ENCODE data around the gene GAREM2. TPM values are rescaled to one million over a fixed set of nuclear protein-coding genes. Genes with fewer than 3 reads are reported as not detected.
A peak's percentile ranks its signal among the peaks of the same experiment; 100 is the strongest.

Gene GAREM2
- total RNA-seq, 1 donor from 2014 or later: 0.13 TPM

- no peak for DNase-seq (ENCODE audit: low read depth in 2 of 2)
These were observed 14.7 kb downstream of the GAREM2 start for GRCh38 chr2:26187537-26188104.

DNA sequence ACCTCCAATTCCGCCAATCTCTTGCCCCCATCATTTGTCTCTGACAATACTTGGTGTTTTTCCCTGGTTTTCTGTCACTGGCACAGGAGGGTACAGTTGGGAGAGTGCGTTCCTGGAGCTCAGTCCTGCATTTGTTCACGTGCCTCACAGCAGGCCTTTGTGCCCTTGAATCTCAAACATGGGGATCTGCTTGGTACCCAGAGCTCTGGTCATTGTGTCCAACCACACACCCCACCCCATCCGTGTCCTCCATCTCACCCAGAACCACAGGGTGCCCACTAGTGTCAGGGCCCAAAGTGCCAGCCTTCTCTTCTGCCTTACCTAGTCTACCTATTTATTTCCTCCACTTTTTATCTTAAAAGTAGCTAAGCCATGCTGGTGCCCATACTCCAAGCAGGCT, 16.2 kb downstream of the GAREM2 start:
- DNase-seq (ENCODE audit: low read depth in 2 of 2): no peak

GRCh38 chr2:26189751-26190150, 16.9 kb downstream of the GAREM2 start:
- DNase-seq (ENCODE audit: low read depth in 2 of 2): no peak

DNA sequence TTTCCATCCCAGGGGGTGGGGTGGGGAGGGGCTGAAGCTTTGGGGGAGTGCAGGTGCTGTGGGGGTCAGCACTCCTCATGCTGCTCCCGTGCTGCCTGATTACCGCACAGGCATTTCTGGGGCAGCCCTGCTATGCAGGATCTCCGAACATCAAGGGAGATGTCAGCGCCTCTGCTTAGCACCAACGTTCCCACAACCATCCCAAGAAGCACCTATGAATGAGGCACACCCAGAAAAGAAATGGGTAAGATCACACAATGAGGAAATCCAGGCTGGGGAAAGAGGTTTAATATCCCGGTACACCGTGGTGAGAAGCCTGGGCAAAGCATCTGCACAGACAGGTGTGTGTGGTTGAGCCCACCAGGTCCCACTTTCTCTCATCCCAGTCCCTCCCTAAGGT, 17.5 kb downstream of the GAREM2 start:
- DNase-seq (ENCODE audit: low read depth in 2 of 2): no peak

GRCh38 chr2:26191316-26192159, 18.6 kb downstream of the GAREM2 start:
- DNase-seq (ENCODE audit: low read depth in 2 of 2): no peak

- no peak for DNase-seq (ENCODE audit: low read depth in 2 of 2)
These were observed 20.8 kb downstream of the GAREM2 start for GRCh38 chr2:26193578-26194231.

- DNase-seq (ENCODE audit: low read depth in 2 of 2): no peak
These were observed 22.4 kb downstream of the GAREM2 start for GRCh38 chr2:26195040-26195984.

- peak in 1 of 2 donors; percentile 41 for DNase-seq (ENCODE audit: low read depth in 2 of 2)
These were observed 24.0 kb downstream of the GAREM2 start for GRCh38 chr2:26196683-26197418.

GRCh38 chr2:26197516-26197915, 24.6 kb downstream of the GAREM2 start:
- no peak for DNase-seq (ENCODE audit: low read depth in 2 of 2)

DNA sequence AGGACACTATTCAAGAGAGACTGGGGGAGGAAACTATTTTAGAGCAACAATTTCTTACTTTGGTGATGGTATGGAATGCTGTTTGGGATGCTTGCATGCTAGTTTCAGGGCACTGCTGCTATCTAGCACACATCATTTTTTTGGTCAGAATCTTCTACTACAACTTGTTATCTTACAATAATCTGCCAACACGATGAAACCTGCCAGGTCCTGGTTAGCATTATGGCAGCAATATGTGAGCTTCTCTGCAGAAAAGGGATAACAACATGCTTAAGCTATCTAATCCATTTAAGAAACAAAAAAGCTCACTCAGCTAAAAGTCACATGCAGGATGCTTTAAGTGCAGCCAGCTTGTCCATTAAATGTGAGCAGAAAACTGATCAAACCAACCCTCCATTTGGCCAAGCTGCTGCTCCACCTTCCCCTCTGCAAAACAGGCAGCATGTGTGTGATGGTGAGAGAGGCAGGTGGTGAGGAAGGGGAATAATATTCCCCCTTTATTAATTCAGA, 30.1 kb downstream of the GAREM2 start:
- DNase-seq (ENCODE audit: low read depth in 2 of 2): no peak

DNA sequence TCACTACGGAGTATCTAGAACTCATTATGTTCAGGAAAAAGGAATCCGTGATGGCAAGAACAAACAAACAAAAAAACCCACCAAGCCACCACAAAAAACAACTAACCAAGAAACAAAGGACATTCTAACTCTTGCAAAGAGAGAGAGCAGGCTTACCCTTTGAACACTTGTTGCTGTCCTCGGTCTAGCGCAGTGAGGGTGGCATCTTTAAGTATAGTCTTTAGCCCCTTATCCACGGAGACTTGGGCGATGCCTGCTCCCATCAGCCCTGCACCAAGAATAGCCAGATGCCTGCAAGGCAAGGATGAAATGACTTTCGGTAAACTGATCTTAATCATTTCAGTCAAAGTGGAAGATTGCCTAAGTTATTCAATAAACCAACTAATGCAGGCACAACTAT, 31.0 kb downstream of the GAREM2 start:
- no peak for DNase-seq (ENCODE audit: low read depth in 2 of 2)

DNA sequence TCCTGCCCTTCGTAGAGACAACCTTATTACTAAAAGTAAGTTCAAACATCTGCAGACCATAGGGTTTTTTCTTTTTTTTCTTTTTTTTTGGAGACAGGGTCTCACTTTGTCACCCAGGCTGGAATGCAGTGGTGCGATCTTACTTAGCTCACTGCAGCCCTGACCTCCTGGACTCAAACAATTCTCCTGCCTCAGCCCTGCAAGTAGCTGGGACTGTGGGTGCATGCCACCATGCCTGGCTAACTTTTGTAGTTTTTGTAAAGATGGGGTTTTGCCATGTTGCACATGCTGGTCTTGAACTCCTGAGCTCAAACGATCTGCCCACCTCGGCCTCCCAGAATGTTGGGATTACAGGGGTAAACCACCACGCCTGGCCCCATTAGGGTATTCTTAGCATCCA, 39.1 kb downstream of the GAREM2 start:
- DNase-seq (ENCODE audit: low read depth in 2 of 2): no peak

GRCh38 chr2:26214759-26215158, 41.9 kb downstream of the GAREM2 start:
- DNase-seq (ENCODE audit: low read depth in 2 of 2): no peak

DNA sequence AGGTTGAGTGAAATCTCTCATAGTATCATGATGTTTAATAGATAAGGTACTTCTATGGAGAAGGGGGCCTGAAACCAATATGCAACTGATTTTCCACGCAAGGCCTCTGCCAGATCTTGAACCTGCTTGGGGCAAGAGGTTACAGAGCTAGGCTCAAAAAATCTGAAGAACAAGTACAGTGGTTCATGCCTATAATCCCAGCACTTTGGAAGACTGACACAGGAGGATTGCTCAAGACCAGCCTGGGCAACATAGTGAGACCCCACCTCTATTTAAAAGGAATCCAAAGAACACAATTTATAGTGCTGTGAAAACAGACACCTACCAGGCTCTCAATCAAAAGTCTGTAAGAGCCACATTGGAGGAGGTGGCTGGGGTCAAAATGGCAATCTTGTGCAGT, 42.9 kb downstream of the GAREM2 start:
- DNase-seq (ENCODE audit: low read depth in 2 of 2): no peak

DNA sequence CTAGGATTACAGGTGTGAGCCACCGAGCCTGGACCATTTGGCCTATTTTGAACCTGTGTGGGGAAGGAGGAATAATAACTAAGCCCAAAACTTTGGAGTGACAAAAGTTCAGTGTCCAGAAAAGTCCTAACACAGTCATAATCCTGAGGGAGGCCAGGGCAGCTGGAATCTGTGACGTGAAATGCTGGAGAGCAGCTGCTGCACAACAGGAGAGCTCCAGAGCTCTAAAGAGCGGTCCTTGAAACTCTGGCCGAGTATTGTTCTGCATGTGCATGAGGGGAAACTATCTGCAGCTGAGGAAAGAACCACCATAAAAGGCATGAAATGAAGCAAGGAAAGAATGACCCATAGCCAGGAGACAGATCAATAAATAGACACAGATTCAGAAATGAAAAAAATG, 43.7 kb downstream of the GAREM2 start:
- no peak for DNase-seq (ENCODE audit: low read depth in 2 of 2)

DNA sequence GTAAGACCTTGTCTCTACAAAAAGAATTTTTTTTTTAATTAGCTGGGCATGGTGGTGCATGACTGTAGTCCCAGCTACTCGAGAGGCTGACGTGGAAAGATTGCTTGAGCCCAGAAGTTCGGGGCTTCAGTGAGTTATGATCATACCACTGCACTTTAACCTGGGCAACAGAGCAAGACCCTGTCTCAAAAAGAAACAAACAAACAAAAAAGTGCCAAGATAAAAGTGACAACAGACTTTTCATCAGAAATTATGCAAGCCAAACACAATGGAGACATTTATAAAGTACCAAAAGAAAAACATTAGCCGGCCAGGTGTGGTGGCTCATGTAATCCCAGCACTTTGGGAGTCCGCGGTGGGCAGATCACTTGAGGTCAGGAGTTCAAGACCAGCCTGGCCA, 44.8 kb downstream of the GAREM2 start:
- DNase-seq (ENCODE audit: low read depth in 2 of 2): no peak

DNA sequence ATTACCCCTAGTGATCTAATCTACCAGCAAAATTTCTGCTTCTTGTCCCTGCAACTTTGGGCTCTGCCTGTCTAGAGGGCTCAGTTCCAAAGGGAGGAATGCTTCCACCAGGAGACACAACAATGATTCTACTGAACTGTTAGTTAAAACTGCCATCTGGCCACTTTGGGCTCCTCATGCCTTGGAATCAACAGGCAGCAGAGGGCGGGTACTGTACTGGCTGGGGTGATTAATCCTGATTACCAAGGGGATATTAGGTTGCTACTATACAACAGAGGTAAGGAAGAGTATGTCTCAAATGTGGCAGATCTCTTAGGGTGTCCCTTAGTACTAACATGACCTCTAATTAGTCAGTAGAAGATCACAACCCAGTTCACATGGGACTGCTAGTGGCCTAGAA, 50.1 kb downstream of the GAREM2 start:
- DNase-seq (ENCODE audit: low read depth in 2 of 2): no peak

GRCh38 chr2:26224095-26224494, 51.2 kb downstream of the GAREM2 start:
- no peak for DNase-seq (ENCODE audit: low read depth in 2 of 2)

GRCh38 chr2:26229595-26229994, 56.7 kb downstream of the GAREM2 start:
- peak in 1 of 2 donors; percentile 34 for DNase-seq (ENCODE audit: low read depth in 2 of 2)

DNA sequence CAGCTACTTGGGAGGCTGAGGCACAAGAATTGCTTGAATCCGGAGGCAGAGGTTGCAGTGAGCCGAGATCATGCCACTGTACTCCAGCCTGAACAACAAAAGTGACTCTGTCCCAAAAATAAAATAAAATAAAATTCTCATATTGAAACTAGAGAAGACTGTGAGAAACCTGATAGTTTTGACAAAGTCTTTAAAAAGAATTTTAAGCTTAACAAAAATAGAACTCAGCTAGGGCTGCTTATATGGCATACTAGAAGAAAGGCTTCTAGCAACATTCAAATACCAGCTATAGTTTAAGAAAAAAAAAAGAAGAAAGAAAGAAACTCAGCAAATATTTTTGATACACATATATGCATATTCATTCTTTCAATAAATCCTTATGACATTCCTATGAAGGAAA, 57.9 kb downstream of the GAREM2 start:
- DNase-seq (ENCODE audit: low read depth in 2 of 2): no peak

- DNase-seq (ENCODE audit: low read depth in 2 of 2): peak in 1 of 2 donors; percentile 6
These were observed 62.2 kb downstream of the GAREM2 start for GRCh38 chr2:26235089-26235488.

All from dermis microvascular lymphatic vessel endothelial cell (primary cell).